ENCODE data around the gene RHOH. TPM values are rescaled to one million over a fixed set of nuclear protein-coding genes. Genes with fewer than 3 reads are reported as not detected.
A peak's percentile ranks its signal among the peaks of the same experiment; 100 is the strongest.

RHOH gene
- total RNA-seq, 3 donors from 2014 or later (not counting 1 experiment from before 2014, with no cell fraction given): 195 to 233 (median 195) TPM

DNA sequence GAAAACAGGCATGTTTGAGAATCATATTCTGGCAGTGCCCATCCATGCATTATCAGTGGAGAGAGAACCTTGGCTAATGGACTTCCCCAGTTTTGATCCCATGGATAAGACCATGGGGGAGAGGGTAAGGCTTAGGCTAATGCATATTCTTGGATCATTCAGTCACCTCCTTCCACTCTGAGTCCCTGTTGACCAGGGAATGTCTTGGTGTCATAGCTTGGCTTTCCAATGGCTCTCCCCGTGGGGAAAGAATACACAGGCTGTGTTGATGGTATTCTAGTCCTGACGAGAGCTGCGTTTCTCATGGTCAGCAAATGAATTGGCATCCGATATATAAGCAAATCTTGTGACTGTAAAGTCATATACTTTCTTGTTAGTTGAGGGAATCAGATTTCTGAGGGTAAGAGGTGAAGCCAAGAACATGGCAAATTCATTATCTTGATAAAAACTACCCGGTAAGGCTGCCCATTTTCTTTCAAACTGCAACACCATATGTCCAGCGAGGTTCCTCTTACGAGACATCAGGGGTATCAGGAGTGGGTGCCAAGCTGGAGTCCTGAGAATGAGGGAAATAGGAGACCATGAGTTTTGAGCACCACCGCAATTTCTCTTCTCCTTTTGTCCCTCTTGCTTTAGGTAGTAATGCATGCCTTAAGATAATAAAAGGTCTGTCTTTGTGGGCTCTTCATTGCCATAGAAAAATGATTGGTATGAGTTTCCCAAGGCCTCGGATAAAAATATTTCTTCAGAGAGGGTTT lies 18.0 kb downstream of the RHOH start:
- H3K4me3 Mint-ChIP-seq: peak overlapping the region; percentile 18
- H3K4me1 Mint-ChIP-seq: peaks cover 82 to 93% of the 10 kb centered on the region in 2 donors
- no peaks in the 10 kb centered on the region for H3K36me3 Mint-ChIP-seq
- WGBS (ENCODE audit: insufficient coverage): 86% methylated on average over 8 of the region's 9 CpGs
- peak overlapping the region; percentile 51 to 56 for H3K27ac Mint-ChIP-seq
- TF ChIP-seq, protein P1, sequence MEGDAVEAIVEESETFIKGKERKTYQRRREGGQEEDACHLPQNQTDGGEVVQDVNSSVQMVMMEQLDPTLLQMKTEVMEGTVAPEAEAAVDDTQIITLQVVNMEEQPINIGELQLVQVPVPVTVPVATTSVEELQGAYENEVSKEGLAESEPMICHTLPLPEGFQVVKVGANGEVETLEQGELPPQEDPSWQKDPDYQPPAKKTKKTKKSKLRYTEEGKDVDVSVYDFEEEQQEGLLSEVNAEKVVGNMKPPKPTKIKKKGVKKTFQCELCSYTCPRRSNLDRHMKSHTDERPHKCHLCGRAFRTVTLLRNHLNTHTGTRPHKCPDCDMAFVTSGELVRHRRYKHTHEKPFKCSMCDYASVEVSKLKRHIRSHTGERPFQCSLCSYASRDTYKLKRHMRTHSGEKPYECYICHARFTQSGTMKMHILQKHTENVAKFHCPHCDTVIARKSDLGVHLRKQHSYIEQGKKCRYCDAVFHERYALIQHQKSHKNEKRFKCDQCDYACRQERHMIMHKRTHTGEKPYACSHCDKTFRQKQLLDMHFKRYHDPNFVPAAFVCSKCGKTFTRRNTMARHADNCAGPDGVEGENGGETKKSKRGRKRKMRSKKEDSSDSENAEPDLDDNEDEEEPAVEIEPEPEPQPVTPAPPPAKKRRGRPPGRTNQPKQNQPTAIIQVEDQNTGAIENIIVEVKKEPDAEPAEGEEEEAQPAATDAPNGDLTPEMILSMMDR (IDR thresholded peaks at IDR 0.05): no peak
- ATAC-seq: no peak
- Histone ChIP-seq H3K36me3 (ENCODE audit: control insufficient read depth, insufficient read depth, low read length) (peaks cover 36% of the 10 kb centered on the region), H3K27me3 (ENCODE audit: control insufficient read depth, insufficient read depth, low read length) (no peaks in the 10 kb centered on the region), H3K4me3 (ENCODE audit: low read length) (no peak overlapping the region), H3K9me3 (ENCODE audit: control insufficient read depth, insufficient read depth, low read length) (no peaks in the 10 kb centered on the region), H3K27ac (ENCODE audit: low read length) (no peak overlapping the region), H3K4me1 (ENCODE audit: control insufficient read depth, insufficient read depth, low read length) (peaks cover 58% of the 10 kb centered on the region)
- intact Hi-C loops (cut with micrococcal nuclease): no loop called here
- H3K27me3 Mint-ChIP-seq (ENCODE audit: low read depth in 2 of 2): no peaks in the 10 kb centered on the region
- DNase-seq: no peak
- H3K9me3 Mint-ChIP-seq: no peaks in the 10 kb centered on the region

DNA sequence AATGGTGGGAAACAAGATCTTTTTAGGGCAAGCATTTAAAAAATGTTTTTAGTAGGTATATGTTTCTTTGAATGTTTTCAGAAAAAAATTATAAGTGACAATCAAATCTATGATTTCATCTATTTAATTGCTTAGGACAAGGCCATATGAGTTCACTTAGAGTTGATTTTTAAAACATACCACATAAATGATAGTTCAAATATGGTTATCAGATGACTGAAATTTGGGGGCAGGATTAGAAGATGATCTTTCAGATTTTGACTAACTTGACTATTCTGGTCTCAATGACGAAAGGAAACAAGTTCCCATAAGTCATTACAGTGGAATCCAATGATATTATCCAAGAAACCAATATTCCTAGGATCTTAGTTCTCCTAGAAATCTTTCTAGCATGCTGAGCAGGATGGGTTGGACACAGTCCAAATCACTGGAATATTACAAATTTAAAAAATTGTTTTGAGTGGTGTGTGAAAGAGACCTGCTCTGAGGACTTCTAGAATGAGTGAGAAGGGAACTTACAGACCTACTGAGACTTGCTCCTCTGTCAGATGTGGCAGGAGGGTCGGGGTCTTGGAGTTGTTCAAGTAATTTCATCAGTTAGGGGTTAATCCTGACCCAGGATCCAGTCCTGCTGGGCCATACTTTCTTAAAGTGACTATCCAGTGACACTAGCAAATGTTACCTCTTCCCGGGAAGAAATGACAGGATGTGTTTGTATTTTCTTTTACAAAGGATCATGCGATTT lies 20.0 kb downstream of the RHOH start:
- H3K27ac ChIP-seq (ENCODE audit: low read length): no peak overlapping the region
- DNase-seq (no peak), ATAC-seq (no peak)
- intact Hi-C loops (cut with micrococcal nuclease): no loop called here
- H3K4me3 ChIP-seq (ENCODE audit: low read length): no peak overlapping the region
- H3K4me1 ChIP-seq (ENCODE audit: control insufficient read depth, insufficient read depth, low read length): peaks cover 53% of the 10 kb centered on the region
- no peaks in the 10 kb centered on the region for H3K27me3 ChIP-seq (ENCODE audit: control insufficient read depth, insufficient read depth, low read length)
- peak overlapping the region; percentile 22 to 56 for H3K27ac Mint-ChIP-seq
- H3K9me3 ChIP-seq (ENCODE audit: control insufficient read depth, insufficient read depth, low read length): no peaks in the 10 kb centered on the region
- no peaks in the 10 kb centered on the region for H3K36me3 Mint-ChIP-seq
- no peaks in the 10 kb centered on the region for H3K9me3 Mint-ChIP-seq
- peaks cover 80 to 94% of the 10 kb centered on the region in 2 donors for H3K4me1 Mint-ChIP-seq
- H3K4me3 Mint-ChIP-seq: no peak overlapping the region
- H3K27me3 Mint-ChIP-seq (ENCODE audit: low read depth in 2 of 2): no peaks in the 10 kb centered on the region
- H3K36me3 ChIP-seq (ENCODE audit: control insufficient read depth, insufficient read depth, low read length): peaks cover 29% of the 10 kb centered on the region
- TF ChIP-seq, protein P1 (IDR thresholded peaks at IDR 0.05): no peak
- WGBS (ENCODE audit: insufficient coverage): 70% methylated on average over 3 of the region's 4 CpGs

GRCh38 chr4:40221744-40222143 lies 24.9 kb downstream of the RHOH start:
- Mint-ChIP-seq H3K9me3 (no peaks in the 10 kb centered on the region), H3K4me3 (peak overlapping the region; percentile 41), H3K27ac (peak overlapping the region; percentile 30 to 35), H3K4me1 (peaks cover 66 to 80% of the 10 kb centered on the region in 2 donors), H3K27me3 (ENCODE audit: low read depth in 2 of 2) (no peaks in the 10 kb centered on the region), H3K36me3 (no peaks in the 10 kb centered on the region)
- no peak overlapping the region for H3K4me3 ChIP-seq (ENCODE audit: low read length)
- TF ChIP-seq, protein P1 (IDR thresholded peaks at IDR 0.05): no peak
- no peaks in the 10 kb centered on the region for H3K9me3 ChIP-seq (ENCODE audit: control insufficient read depth, insufficient read depth, low read length)
- H3K27ac ChIP-seq (ENCODE audit: low read length): no peak overlapping the region
- peaks cover 14% of the 10 kb centered on the region for H3K36me3 ChIP-seq (ENCODE audit: control insufficient read depth, insufficient read depth, low read length)
- ATAC-seq (no peak), DNase-seq (no peak)
- 92% methylated on average over 1 of the region's 1 CpG for WGBS (ENCODE audit: insufficient coverage)
- H3K27me3 ChIP-seq (ENCODE audit: control insufficient read depth, insufficient read depth, low read length): no peaks in the 10 kb centered on the region
- intact Hi-C loops (cut with micrococcal nuclease): no loop called here
- peaks cover 41% of the 10 kb centered on the region for H3K4me1 ChIP-seq (ENCODE audit: control insufficient read depth, insufficient read depth, low read length)
